ENCODE measurements around the gene PANK2. TPM values are rescaled to one million over a fixed set of nuclear protein-coding genes. Genes with fewer than 3 reads are reported as not detected.

PANK2 gene
- total and polyA plus RNA-seq, 10 donors = 23.0 to 74.4 (median 64.3) TPM

DNA sequence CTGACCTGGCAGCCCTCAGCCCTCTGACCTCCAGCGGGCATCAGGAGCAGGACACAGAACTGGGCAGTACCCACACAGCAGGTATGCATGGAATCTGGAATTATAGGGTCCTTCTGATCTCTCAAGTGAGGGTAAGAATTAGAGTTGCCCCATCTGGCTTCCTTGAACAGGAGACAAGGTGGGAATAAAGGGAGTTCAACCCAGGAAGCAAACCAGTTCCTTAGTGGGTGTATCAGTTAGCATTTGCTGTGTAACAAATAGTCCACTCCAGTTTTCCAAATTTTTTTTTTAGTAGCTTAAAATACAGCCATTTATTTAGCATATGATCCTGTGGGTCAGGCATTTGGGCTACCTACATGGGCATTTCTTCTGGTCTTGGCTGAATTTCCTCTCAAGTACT, 26.9 kb upstream of the PANK2 start:
- Histone ChIP-seq H3K4me1 (peaks cover 0 to 7% (median 0%) of the 10 kb centered on the region in 6 donors), H3K9me3 (no peaks in the 10 kb centered on the region), H3K27ac (no peak overlapping the region), H3K36me3 (peaks cover 4 to 100% (median 98%) of the 10 kb centered on the region in 6 donors), H3K27me3 (replicated peaks in 1 of 7) (no peaks in the 10 kb centered on the region), H3K4me3 (no peak overlapping the region)
- WGBS, 5 donors = 91 to 100% (median 100%) methylated on average over 1 of the region's 1 CpG
- no peak for DNase-seq
- no peak for TF ChIP-seq POLR2AphosphoS5 (IDR thresholded peaks at IDR 0.05)
- no peak for TF ChIP-seq POLR2A (IDR thresholded peaks at IDR 0.05)
- TF ChIP-seq, protein P1, sequence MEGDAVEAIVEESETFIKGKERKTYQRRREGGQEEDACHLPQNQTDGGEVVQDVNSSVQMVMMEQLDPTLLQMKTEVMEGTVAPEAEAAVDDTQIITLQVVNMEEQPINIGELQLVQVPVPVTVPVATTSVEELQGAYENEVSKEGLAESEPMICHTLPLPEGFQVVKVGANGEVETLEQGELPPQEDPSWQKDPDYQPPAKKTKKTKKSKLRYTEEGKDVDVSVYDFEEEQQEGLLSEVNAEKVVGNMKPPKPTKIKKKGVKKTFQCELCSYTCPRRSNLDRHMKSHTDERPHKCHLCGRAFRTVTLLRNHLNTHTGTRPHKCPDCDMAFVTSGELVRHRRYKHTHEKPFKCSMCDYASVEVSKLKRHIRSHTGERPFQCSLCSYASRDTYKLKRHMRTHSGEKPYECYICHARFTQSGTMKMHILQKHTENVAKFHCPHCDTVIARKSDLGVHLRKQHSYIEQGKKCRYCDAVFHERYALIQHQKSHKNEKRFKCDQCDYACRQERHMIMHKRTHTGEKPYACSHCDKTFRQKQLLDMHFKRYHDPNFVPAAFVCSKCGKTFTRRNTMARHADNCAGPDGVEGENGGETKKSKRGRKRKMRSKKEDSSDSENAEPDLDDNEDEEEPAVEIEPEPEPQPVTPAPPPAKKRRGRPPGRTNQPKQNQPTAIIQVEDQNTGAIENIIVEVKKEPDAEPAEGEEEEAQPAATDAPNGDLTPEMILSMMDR (IDR thresholded peaks at IDR 0.05 in 8 of 11, conservative IDR thresholded peaks at IDR 0.05 in 3 of 11) = no peak
- intact Hi-C loops (cut with DNase I; ENCODE audit: low total_unique reads) = no loop called here

DNA sequence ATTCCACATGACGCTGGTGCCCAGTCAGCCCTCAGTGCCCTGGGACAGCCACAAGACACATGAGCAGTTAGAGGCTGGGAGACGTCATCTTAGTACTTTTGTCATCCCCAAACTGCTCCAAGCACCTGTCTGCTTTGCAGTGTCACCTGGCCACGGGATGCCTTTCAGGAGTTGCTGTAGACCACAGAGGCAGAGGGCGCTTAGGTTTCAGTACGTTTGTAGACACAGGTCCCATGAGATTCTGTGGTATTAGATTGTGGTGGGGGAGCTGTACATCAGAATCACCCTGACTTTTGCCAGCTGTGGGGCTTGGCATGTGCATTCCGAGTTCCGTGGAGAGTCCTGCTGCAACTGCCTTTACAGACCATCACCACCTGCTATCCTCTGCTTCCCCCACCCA, 25.9 kb upstream of the PANK2 start:
- H3K9me3 ChIP-seq = no peaks in the 10 kb centered on the region
- H3K4me3 ChIP-seq = no peak overlapping the region
- TF ChIP-seq, protein P1 (IDR thresholded peaks at IDR 0.05 in 8 of 11, conservative IDR thresholded peaks at IDR 0.05 in 3 of 11) = no peak
- TF ChIP-seq POLR2A (IDR thresholded peaks at IDR 0.05) = no peak
- no peak for TF ChIP-seq POLR2AphosphoS5 (IDR thresholded peaks at IDR 0.05)
- H3K36me3 ChIP-seq = peaks cover 4 to 100% (median 96%) of the 10 kb centered on the region in 6 donors
- H3K4me1 ChIP-seq = peaks cover 0 to 7% (median 0%) of the 10 kb centered on the region in 6 donors
- no peak overlapping the region for H3K27ac ChIP-seq
- intact Hi-C loops (cut with DNase I; ENCODE audit: low total_unique reads) = no loop called here
- no peaks in the 10 kb centered on the region for H3K27me3 ChIP-seq (replicated peaks in 1 of 7)
- DNase-seq = no peak
- WGBS, 5 donors = 62 to 82% (median 69%) methylated on average over 5 to 7 of the region's 7 CpGs

DNA sequence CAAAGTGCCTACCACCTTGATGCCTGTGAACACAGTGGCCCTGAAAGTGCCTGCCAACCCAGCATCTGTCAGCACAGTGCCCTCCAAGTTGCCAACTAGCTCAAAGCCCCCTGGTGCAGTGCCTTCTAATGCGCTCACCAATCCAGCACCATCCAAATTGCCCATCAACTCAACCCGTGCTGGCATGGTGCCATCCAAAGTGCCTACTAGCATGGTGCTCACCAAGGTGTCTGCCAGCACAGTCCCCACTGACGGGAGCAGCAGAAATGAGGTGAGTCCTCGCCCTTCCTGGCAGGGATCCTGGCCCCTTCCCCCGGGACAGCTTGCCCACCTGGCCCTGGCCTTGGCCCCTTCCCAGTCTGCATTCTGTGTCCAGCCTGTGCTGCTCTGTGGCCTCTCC, 24.7 kb upstream of the PANK2 start:
- H3K4me1 ChIP-seq = peaks cover 0 to 7% (median 0%) of the 10 kb centered on the region in 6 donors
- no peak overlapping the region for H3K4me3 ChIP-seq
- H3K9me3 ChIP-seq = no peaks in the 10 kb centered on the region
- H3K36me3 ChIP-seq = peaks cover 4 to 100% (median 90%) of the 10 kb centered on the region in 6 donors
- DNase-seq = no peak
- WGBS, 5 donors = 77 to 90% (median 84%) methylated on average over 5 of the region's 5 CpGs
- intact Hi-C loops (cut with DNase I; ENCODE audit: low total_unique reads) = no loop called here
- peak overlapping the region in 1 of 8 donors; percentile 11 for H3K27ac ChIP-seq
- no peaks in the 10 kb centered on the region for H3K27me3 ChIP-seq (replicated peaks in 1 of 7)
- TF ChIP-seq, protein P1 (IDR thresholded peaks at IDR 0.05 in 8 of 11, conservative IDR thresholded peaks at IDR 0.05 in 3 of 11) = no peak
- TF ChIP-seq POLR2A (IDR thresholded peaks at IDR 0.05) (no peak), POLR2AphosphoS5 (IDR thresholded peaks at IDR 0.05) (peak in 2 of 3 donors; percentile 22 to 47)

DNA sequence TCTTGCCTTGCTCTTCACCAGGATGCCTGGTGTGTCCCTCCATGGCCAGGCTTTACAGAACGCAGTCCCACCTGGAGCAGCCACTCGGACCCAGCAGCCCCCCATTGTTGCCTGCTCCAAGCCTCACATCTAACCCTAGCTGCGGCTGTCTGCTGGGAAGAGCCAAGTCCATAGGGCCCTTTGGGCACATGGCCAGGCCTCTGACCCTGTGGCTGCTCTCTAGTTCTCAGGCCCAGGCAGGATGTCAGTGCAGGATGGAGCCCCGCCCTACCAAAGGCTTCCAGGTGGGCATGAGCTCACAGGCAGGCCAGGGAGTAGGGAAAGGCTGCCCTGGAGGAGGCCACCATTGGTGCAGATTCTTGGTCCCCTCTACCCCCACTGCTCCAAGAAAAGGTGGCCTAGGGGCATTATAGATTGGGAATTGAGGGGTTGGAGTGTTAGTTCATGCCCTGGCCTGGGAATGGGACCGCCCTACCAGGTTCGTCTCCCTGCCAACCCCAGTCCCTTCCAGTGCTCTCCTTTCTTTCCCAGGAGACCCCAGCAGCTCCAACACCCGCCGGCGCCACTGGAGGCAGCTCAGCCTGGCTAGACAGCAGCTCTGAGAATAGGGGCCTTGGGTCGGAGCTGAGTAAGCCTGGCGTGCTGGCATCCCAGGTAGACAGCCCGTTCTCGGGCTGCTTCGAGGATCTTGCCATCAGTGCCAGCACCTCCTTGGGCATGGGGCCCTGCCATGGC, 23.9 kb upstream of the PANK2 start:
- peak in 1 of 3 donors; percentile 16 for TF ChIP-seq POLR2AphosphoS5 (IDR thresholded peaks at IDR 0.05)
- no peak for TF ChIP-seq POLR2A (IDR thresholded peaks at IDR 0.05)
- 90 to 95% (median 94%) methylated on average over 11 to 14 of the region's 14 CpGs for WGBS, 5 donors
- intact Hi-C loops (cut with DNase I; ENCODE audit: low total_unique reads) = no loop called here

More for the DNA sequence above, 23.9 kb upstream of the PANK2 start:
- Histone ChIP-seq H3K27me3 (replicated peaks in 1 of 7) (no peaks in the 10 kb centered on the region), H3K4me1 (peaks cover 0 to 7% (median 0%) of the 10 kb centered on the region in 6 donors), H3K9me3 (no peaks in the 10 kb centered on the region), H3K36me3 (peaks cover 4 to 100% (median 87%) of the 10 kb centered on the region in 6 donors), H3K27ac (no peak overlapping the region), H3K4me3 (no peak overlapping the region)
- no peak for DNase-seq

All from spleen (tissue), 11 donors.